OCI-LY7 (cell line): ENCODE measurements around the gene TCTN3. TPM values are rescaled to one million over a fixed set of nuclear protein-coding genes. Genes with fewer than 3 reads are reported as not detected.

Source experiments
- BruUV-seq: library from RNA; stranded (reverse); fragments of 400-500 nt; replicated peaks from 2 replicates; lab custom pipeline; 2021; lab: Mats Ljungman, UMichigan
- CTCF ChIA-PET: fragments of 300-600 bp; sonication (Branson Sonifier 250); formaldehyde crosslinking; loops from one replicate; lab custom pipeline; 2022; ENCODE audit warnings: antibody characterized with exemption; ENCODE audit not compliant: unreplicated experiment; lab: Charles Lee
- POLR2A ChIA-PET: fragments of 300-600 bp; sonication (Branson Sonifier 250); formaldehyde crosslinking; loops from one replicate; lab custom pipeline; 2022; ENCODE audit warnings: antibody characterized with exemption; lab: Charles Lee
- DNase-seq: peaks from one replicate; pipeline ENCODE4 v3.0.0-alpha.2; 2015; ENCODE audit warnings: low spot score
- H2AFZ ChIP-seq: fragments of 200-600 bp; sonication (generic), shearing (Covaris generic); 2 replicates; pipeline ENCODE4 v1.6.1; 2014; ENCODE audit warnings: mild to moderate bottlenecking, antibody characterized with exemption, low read length, moderate library complexity
- H3K27ac ChIP-seq: fragments of 200-600 bp; sonication (generic); 2 replicates; pipeline ENCODE4 v1.5.1; 2014; ENCODE audit warnings: mixed run types, low read depth, mild to moderate bottlenecking, moderate library complexity, low read length, inconsistent platforms; ENCODE audit not compliant: poor library complexity, severe bottlenecking
- H3K36me3 ChIP-seq: fragments of 200-600 bp; sonication (generic); 2 replicates; pipeline ENCODE4 v1.6.1; 2014; ENCODE audit warnings: mild to moderate bottlenecking, antibody characterized with exemption, low read length, moderate library complexity, mixed read lengths; ENCODE audit not compliant: insufficient read depth
- H3K4me1 ChIP-seq: fragments of 200-600 bp; sonication (generic); 2 replicates; pipeline ENCODE4 v1.5.1; 2014; ENCODE audit warnings: mild to moderate bottlenecking, low read length; ENCODE audit not compliant: insufficient read depth, poor library complexity, severe bottlenecking
- H3K4me2 ChIP-seq: fragments of 200-600 bp; sonication (generic); 2 replicates; pipeline ENCODE4 v1.6.1; 2014; ENCODE audit warnings: mild to moderate bottlenecking, low read length
- H3K4me3 ChIP-seq: fragments of 200-600 bp; sonication (generic); 2 replicates; pipeline ENCODE4 v1.5.1; 2014; ENCODE audit warnings: mild to moderate bottlenecking, low read depth, low read length; ENCODE audit not compliant: poor library complexity, severe bottlenecking
- H3K79me2 ChIP-seq: fragments of 200-600 bp; sonication (generic); 2 replicates; pipeline ENCODE4 v1.6.1; 2016; ENCODE audit warnings: low read depth, mild to moderate bottlenecking, low read length, moderate library complexity, mixed read lengths; ENCODE audit not compliant: insufficient read depth
- H3K9me2 ChIP-seq: fragments of 200-600 bp; sonication (generic); 2 replicates; pipeline ENCODE4 v1.6.1; 2016; ENCODE audit warnings: mild to moderate bottlenecking, low read length, mixed read lengths; ENCODE audit not compliant: insufficient read depth
- H3K9me3 ChIP-seq: fragments of 200-600 bp; sonication (generic); 2 replicates; pipeline ENCODE4 v1.6.1; 2014; ENCODE audit warnings: mild to moderate bottlenecking, mixed run types, low read length, mixed read lengths
- H4K20me1 ChIP-seq: fragments of 200-600 bp; sonication (generic); 2 replicates; pipeline ENCODE4 v1.6.1; 2014; ENCODE audit warnings: mild to moderate bottlenecking, antibody characterized with exemption, low read length, moderate library complexity, mixed read lengths; ENCODE audit not compliant: insufficient read depth
- EZH2phosphoT487 ChIP-seq: fragments of 200-600 bp; sonication (generic); IDR thresholded peaks from 2 replicates; pipeline ENCODE4 v1.6.1; 2018; ENCODE audit warnings: low read depth, borderline replicate concordance, mild to moderate bottlenecking, mixed run types, antibody characterized with exemption, low read length, moderate library complexity, mixed read lengths
- intact Hi-C: fragments of 100-400 bp; cut with micrococcal nuclease; formaldehyde crosslinking; loops from one replicate; pipeline ENCODE4 v1.10.0; 2022; ENCODE audit not compliant: unreplicated experiment
- total RNA-seq, 2 experiments: library from RNA; depleted of rRNA in 1 of 2; stranded (reverse); fragments of >200 nt in 1 of 2; shearing (Covaris generic) in 1 of 2; gene quantifications; 2 replicates each; pipeline ENCODE4 v1.2.3, GENCODE V29; 2014 to 2022
- TF ChIP-seq, protein P1 (sequence below): fragments of 200-600 bp; sonication (generic); conservative IDR thresholded peaks from 2 replicates; pipeline ENCODE4 v1.5.1; 2014; ENCODE audit warnings: mild to moderate bottlenecking, antibody characterized with exemption, low read length, moderate library complexity, mixed read lengths

TCTN3 gene
- total RNA-seq, 2 experiments from 2014 or later = 10.4 to 14.4 TPM

DNA sequence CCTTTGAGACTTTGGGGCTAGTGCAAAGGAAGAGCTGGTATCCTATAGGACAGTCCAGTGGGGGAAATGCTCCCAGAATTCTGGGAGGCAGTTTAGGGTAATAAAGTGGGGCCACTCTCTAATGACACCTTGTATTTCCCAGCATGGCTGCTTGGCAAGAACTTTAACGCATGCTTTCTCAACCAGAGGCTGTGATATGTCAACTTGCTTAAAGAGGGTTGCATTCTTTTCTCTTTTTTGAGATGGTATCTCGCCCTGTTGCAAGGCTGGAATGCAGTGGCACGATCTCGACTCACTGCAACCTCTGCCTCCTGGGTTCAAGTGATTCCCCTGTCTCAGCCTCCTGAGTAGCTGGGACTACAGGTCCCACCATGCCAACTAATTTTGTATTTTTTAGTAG is 75.6 kb downstream of the TCTN3 start:
- no peaks in the 10 kb centered on the region for H3K4me1 ChIP-seq
- ChIA-PET CTCF (no interaction called here), POLR2A (no interaction called here)
- H3K36me3 ChIP-seq = peaks cover 85% of the 10 kb centered on the region
- no peaks in the 10 kb centered on the region for H3K9me3 ChIP-seq
- no TSS peak for BruUV-seq
- no peak for TF ChIP-seq EZH2phosphoT487
- TF ChIP-seq, protein P1, sequence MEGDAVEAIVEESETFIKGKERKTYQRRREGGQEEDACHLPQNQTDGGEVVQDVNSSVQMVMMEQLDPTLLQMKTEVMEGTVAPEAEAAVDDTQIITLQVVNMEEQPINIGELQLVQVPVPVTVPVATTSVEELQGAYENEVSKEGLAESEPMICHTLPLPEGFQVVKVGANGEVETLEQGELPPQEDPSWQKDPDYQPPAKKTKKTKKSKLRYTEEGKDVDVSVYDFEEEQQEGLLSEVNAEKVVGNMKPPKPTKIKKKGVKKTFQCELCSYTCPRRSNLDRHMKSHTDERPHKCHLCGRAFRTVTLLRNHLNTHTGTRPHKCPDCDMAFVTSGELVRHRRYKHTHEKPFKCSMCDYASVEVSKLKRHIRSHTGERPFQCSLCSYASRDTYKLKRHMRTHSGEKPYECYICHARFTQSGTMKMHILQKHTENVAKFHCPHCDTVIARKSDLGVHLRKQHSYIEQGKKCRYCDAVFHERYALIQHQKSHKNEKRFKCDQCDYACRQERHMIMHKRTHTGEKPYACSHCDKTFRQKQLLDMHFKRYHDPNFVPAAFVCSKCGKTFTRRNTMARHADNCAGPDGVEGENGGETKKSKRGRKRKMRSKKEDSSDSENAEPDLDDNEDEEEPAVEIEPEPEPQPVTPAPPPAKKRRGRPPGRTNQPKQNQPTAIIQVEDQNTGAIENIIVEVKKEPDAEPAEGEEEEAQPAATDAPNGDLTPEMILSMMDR = no peak
- DNase-seq = no peak
- H2AFZ ChIP-seq = no peak overlapping the region
- intact Hi-C loops = no loop called here
- H3K9me2 ChIP-seq = no peaks in the 10 kb centered on the region
- H4K20me1 ChIP-seq = no peaks in the 10 kb centered on the region
- no peak overlapping the region for H3K27ac ChIP-seq
- H3K4me2 ChIP-seq = no peak overlapping the region
- no peak overlapping the region for H3K4me3 ChIP-seq
- no peaks in the 10 kb centered on the region for H3K79me2 ChIP-seq

- H2AFZ ChIP-seq = no peak overlapping the region
- POLR2A ChIA-PET = no interaction called here
- no peak overlapping the region for H3K27ac ChIP-seq
- TF ChIP-seq EZH2phosphoT487 = no peak
- TF ChIP-seq, protein P1 = no peak
- H3K36me3 ChIP-seq = peaks cover 86% of the 10 kb centered on the region
- no peaks in the 10 kb centered on the region for H3K79me2 ChIP-seq
- no peaks in the 10 kb centered on the region for H4K20me1 ChIP-seq
- no peaks in the 10 kb centered on the region for H3K4me1 ChIP-seq
- no peak overlapping the region for H3K4me2 ChIP-seq
- CTCF ChIA-PET = no interaction called here
- intact Hi-C loops = no loop called here
- no peaks in the 10 kb centered on the region for H3K9me2 ChIP-seq
- H3K9me3 ChIP-seq = no peaks in the 10 kb centered on the region
- no TSS peak for BruUV-seq
- DNase-seq = no peak
- no peak overlapping the region for H3K4me3 ChIP-seq
Observed at GRCh38 chr10:95616446-95616845, 77.3 kb downstream of the TCTN3 start.

Other genes starting within 250 kb of the TCTN3 start
- gene SORBS1, start 132.6 kb downstream of the TCTN3 start, total RNA-seq (2014; rRNA removed; shearing (Covaris generic)) = 0.10 and 0.57 TPM in 2 replicates
- gene SORBS1, start 132.6 kb downstream of the TCTN3 start, total RNA-seq (2022) = 3.1 and 3.3 TPM in 2 replicates
- 62.3 and 65.9 TPM in 2 replicates for gene ALDH18A1, start 37.2 kb downstream of the TCTN3 start, total RNA-seq (2014; rRNA removed; shearing (Covaris generic))
- 72.1 and 72.3 TPM in 2 replicates for gene ALDH18A1, start 37.2 kb downstream of the TCTN3 start, total RNA-seq (2022)
- gene ENTPD1, start 62.2 kb upstream of the TCTN3 start, total RNA-seq (2014; rRNA removed; shearing (Covaris generic)) = 1.7 and 5.1 TPM in 2 replicates
- 3.7 and 6.7 TPM in 2 replicates for gene ENTPD1, start 62.2 kb upstream of the TCTN3 start, total RNA-seq (2022)
- 4.1 TPM in 1 of 2 replicates, not detected in the other for gene CC2D2B, start 214.0 kb upstream of the TCTN3 start, total RNA-seq (2014; rRNA removed; shearing (Covaris generic))
- gene CC2D2B, start 214.0 kb upstream of the TCTN3 start, total RNA-seq (2022) = 0.41 TPM in 1 of 2 replicates, not detected in the other